Psoas muscle (tissue), 8 donors: ENCODE measurements around the gene SYDE2. TPM values are rescaled to one million over a fixed set of nuclear protein-coding genes. Genes with fewer than 3 reads are reported as not detected.

Experiments
- ATAC-seq, 4 donors: fragments of 200-7000 bp; cut with Tn5 transposase; one replicate each; pipeline ENCODE4 v1.9.1; 2020; ENCODE audit warnings: moderate library complexity in 3 of 4, mild to moderate bottlenecking in 2 of 4
- DNase-seq, 2 donors: peaks; one replicate each; pipeline ENCODE4 v3.0.0-alpha.2; 2020
- H3K27ac ChIP-seq: fragments of 200-600 bp; one replicate; pipeline ENCODE4 v1.8.0; 2022
- H3K27me3 ChIP-seq, 3 donors: fragments of 200-600 bp in 1 of 3; one replicate each; pipeline versions ENCODE4 v1.6.1 to v1.8.0; 2013 to 2022; ENCODE audit warnings: low read length in 2 of 3, mild to moderate bottlenecking in 2 of 3, moderate library complexity in 1 of 3; ENCODE audit not compliant: insufficient read depth in 3 of 3
- H3K36me3 ChIP-seq, 2 donors: fragments of 200-600 bp in 1 of 2; one replicate each; pipeline versions ENCODE4 v1.6.1 to v1.8.0; 2013 to 2022; ENCODE audit warnings: low read depth in 1 of 2, mild to moderate bottlenecking in 1 of 2, moderate library complexity in 1 of 2; ENCODE audit not compliant: insufficient read depth in 1 of 2
- H3K4me1 ChIP-seq: fragments of 200-600 bp; one replicate; pipeline ENCODE4 v1.8.0; 2022
- H3K4me3 ChIP-seq: fragments of 200-600 bp; one replicate; pipeline ENCODE4 v1.8.0; 2022; ENCODE audit warnings: mild to moderate bottlenecking
- H3K9me3 ChIP-seq: fragments of 200-600 bp; one replicate; pipeline ENCODE4 v1.8.0; 2022
- WGBS, 3 donors: extraction: QIAGEN DNeasy Blood & Tissue Kit; methylation state at CpG; one replicate each; pipeline versions ENCODE4 v1.1.6 to v1.1.7; 2013; 5-methylcytosine and 5-hydroxymethylcytosine counted together
- intact Hi-C, 2 donors: fragments of 100-400 bp; cut with DNase I; formaldehyde crosslinking; loops; one replicate each; pipeline versions ENCODE4 v1.11.0 to v1.14.2; 2022
- polyA plus RNA-seq, 3 donors: library from polyadenylated mRNA; stranded (reverse); fragments of 200-250 nt; gene quantifications; one replicate each; pipeline ENCODE4 v1.2.3, GENCODE V29; 2013
- total RNA-seq, 4 donors: library from RNA; stranded (reverse); fragmentation: NEBNext Ultra II Directional in 2 of 4; extraction: Animal tissue kit (Norgen Biotek cat#: 25700) in 2 of 4; gene quantifications; one replicate each; pipeline versions ENCODE4 v1.2.1 to v1.2.4, GENCODE V29; 2021 to 2023
- TF ChIP-seq, protein P1 (sequence below): fragments of 200-600 bp; IDR thresholded peaks from one replicate; pipeline ENCODE4 v1.8.0; 2022; ENCODE audit warnings: antibody characterized with exemption
- donor health status: healthy with polysubstance abuse.
- donor health status: DM: no; HTN: no; CAD: no; lungs with moderate emphysema.
- donor health status: Bipolar disorder and iron deficiency.
- donor health status: healthy.
- donor health status: DM: yes; HTN: yes; CAD: no.
- donor health status: DM: no; HTN: no; CAD: no.
- donor health status: DM: no; HTN: no; CAD: no.
- donor health status: DM: yes; HTN: yes; CAD: no.

Gene SYDE2
- total and polyA plus RNA-seq, 7 donors, result 0.30 to 5.9 (median 3.9) TPM

DNA sequence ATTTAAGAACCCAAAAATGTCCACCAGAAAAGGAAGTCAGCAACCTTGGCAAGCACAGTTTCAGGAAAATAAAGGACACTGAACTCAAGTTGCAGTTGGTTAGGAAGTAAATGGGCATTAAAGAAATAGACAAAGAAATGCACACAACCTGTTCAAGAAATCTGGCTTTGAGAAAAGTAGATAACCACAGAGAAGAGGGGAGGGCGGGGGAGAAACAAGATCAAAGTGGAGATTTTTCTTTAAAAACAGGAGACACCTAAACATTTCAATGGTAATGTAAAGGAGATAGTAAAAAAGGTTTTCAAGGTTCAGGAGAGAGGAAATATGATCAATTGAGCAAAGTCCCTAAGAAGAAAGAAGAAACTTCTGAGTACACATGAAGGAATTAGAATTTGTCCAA is 29.1 kb downstream of the SYDE2 start:
- ATAC-seq, result no peak
- H3K27ac ChIP-seq, result no peak overlapping the region
- no peaks in the 10 kb centered on the region for H3K4me1 ChIP-seq
- no peaks in the 10 kb centered on the region for H3K9me3 ChIP-seq
- H3K36me3 ChIP-seq, result no peaks in the 10 kb centered on the region
- H3K27me3 ChIP-seq, result no peaks in the 10 kb centered on the region
- intact Hi-C loops, result no loop called here
- H3K4me3 ChIP-seq, result no peak overlapping the region
- WGBS, 3 donors, result 94 to 97% (median 97%) methylated on average over 1 of the region's 1 CpG
- DNase-seq, result no peak
- TF ChIP-seq, protein P1, sequence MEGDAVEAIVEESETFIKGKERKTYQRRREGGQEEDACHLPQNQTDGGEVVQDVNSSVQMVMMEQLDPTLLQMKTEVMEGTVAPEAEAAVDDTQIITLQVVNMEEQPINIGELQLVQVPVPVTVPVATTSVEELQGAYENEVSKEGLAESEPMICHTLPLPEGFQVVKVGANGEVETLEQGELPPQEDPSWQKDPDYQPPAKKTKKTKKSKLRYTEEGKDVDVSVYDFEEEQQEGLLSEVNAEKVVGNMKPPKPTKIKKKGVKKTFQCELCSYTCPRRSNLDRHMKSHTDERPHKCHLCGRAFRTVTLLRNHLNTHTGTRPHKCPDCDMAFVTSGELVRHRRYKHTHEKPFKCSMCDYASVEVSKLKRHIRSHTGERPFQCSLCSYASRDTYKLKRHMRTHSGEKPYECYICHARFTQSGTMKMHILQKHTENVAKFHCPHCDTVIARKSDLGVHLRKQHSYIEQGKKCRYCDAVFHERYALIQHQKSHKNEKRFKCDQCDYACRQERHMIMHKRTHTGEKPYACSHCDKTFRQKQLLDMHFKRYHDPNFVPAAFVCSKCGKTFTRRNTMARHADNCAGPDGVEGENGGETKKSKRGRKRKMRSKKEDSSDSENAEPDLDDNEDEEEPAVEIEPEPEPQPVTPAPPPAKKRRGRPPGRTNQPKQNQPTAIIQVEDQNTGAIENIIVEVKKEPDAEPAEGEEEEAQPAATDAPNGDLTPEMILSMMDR, result no peak

DNA sequence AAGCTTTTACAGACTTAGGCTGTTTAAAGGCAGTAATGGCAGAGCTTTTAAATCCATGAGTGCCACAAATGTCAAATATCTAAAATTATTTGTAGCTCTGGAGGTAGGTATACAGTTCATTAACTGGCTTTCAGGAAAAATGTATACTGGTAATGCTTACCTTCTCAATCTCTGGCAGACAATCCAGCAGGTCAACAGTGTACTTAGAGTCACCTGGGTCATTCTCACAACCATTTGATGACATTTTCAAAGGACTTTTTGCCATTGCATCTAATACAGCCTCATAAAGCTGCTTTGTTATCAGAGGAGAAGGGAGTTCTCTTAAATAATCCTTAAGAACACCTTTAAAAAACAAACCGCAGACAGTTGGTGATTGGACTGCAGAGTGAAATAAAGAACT is 31.9 kb downstream of the SYDE2 start:
- Histone ChIP-seq H3K27ac (no peak overlapping the region), H3K27me3 (no peaks in the 10 kb centered on the region), H3K36me3 (no peaks in the 10 kb centered on the region), H3K4me3 (no peak overlapping the region), H3K4me1 (no peaks in the 10 kb centered on the region), H3K9me3 (no peaks in the 10 kb centered on the region)
- ATAC-seq (no peak), DNase-seq (no peak)
- TF ChIP-seq, protein P1, result no peak
- intact Hi-C loops, result no loop called here
- WGBS, 3 donors, result 83 to 98% (median 91%) methylated on average over 1 of the region's 1 CpG

DNA sequence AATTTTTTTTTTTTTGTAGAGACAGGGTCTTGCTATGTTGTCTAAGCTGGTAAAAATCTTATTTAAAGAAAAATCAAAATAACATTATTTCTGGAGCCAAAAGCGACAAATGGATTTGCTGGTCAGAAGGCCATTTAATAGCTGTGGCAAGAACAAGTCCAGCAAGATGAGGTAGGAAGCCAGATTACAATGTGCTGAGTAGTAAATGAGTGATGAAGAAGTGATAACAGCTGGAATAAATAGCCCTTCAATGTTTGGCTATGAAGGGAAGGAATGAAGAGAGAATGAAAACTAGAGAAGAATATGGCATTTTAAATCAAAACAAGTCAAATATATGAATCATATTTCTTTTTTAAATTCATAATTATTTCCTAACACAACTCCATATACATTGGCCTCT is 34.5 kb downstream of the SYDE2 start:
- Histone ChIP-seq H3K27ac (no peak overlapping the region), H3K4me1 (no peaks in the 10 kb centered on the region), H3K4me3 (no peak overlapping the region), H3K9me3 (no peaks in the 10 kb centered on the region), H3K36me3 (no peaks in the 10 kb centered on the region), H3K27me3 (no peaks in the 10 kb centered on the region)
- TF ChIP-seq, protein P1, result no peak
- 83 to 86% (median 84%) methylated on average over 1 of the region's 1 CpG for WGBS, 3 donors
- DNase-seq (no peak), ATAC-seq (no peak)
- intact Hi-C loops, result no loop called here

DNA sequence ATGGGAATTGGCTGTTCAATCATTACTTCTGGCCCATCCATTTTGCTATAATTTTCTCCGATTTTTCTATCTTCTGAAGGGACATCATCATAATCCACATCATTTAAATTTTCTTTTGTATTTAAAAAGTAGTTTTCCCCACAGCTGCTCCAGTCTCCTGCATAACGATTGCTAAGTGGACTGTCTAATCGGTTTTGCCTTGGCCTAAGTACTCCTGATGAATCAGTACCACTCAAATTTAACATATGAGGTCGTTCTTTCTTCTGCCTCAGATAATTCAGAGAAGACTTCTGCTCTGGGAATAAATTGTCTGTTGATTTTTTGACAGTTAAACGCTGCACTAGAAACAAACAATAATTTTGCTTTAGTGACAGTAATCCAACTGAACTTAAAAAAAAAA is 41.9 kb downstream of the SYDE2 start:
- Histone ChIP-seq H3K36me3 (no peaks in the 10 kb centered on the region), H3K4me3 (no peak overlapping the region), H3K4me1 (no peaks in the 10 kb centered on the region), H3K27me3 (no peaks in the 10 kb centered on the region), H3K27ac (no peak overlapping the region), H3K9me3 (no peaks in the 10 kb centered on the region)
- intact Hi-C loops, result no loop called here
- ATAC-seq (no peak), DNase-seq (no peak)
- 56 to 71% (median 60%) methylated on average over 5 of the region's 5 CpGs for WGBS, 3 donors
- TF ChIP-seq, protein P1, result no peak

DNA sequence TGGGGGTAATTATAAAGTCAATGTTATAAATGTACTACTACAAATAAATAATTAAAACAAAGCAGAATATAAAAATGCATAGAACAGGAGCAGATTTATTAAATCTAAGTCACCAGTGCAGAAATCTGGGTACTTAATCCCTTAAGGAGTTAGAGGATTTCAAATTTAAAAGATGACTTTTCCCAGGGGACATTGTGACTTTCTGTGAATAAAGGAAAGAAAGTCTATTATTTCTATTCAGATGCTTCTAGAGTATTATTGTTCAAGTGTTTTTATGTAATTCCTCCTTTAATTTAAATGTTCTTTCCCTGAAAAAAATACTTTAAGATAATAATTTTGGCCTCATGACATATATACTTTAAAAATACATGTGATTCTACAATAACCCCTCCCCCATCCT is 43.4 kb downstream of the SYDE2 start:
- TF ChIP-seq, protein P1, result no peak
- Histone ChIP-seq H3K9me3 (no peaks in the 10 kb centered on the region), H3K27ac (no peak overlapping the region), H3K36me3 (no peaks in the 10 kb centered on the region), H3K4me1 (no peaks in the 10 kb centered on the region), H3K27me3 (no peaks in the 10 kb centered on the region), H3K4me3 (no peak overlapping the region)
- DNase-seq (no peak), ATAC-seq (no peak)
- intact Hi-C loops, result no loop called here
